Neural progenitor cell (in vitro differentiated cells): ENCODE measurements around the gene HNMT.

Experiments used
- EZH2 ChIP-seq: fragments of 200-600 bp; sonication (generic); IDR thresholded peaks from 2 replicates; pipeline ENCODE4 v1.6.1; 2017; ENCODE audit warnings: antibody characterized with exemption, mild to moderate bottlenecking, moderate library complexity
- EZH2phosphoT487 ChIP-seq: fragments of 200-600 bp; sonication (generic); IDR thresholded peaks from 2 replicates; pipeline ENCODE4 v1.6.1; 2017; ENCODE audit warnings: antibody characterized with exemption
- TF ChIP-seq, protein P1 (sequence below): fragments of 200-600 bp; sonication (generic); IDR thresholded peaks from 2 replicates; pipeline ENCODE4 v1.5.1; 2017; ENCODE audit warnings: antibody characterized with exemption, mild to moderate bottlenecking

DNA sequence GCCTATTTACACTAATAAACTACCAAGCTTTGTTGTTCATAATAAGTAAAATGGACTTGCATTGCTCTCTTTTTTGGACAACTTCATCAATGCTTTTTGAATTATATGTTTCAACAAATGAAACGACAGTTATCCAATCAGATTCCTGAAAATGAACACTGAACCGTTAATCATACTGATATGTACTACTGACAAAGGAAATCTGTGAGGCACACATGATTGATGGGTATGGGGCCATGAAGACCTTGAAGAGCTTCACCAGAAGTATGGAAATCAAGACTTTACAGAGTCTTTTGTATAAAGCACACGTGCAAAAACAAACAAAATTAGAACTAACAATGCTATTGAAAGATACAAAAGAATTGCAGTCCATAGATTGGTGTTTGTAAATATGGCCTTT is 51.2 kb downstream of the HNMT start:
- TF ChIP-seq, protein P1, sequence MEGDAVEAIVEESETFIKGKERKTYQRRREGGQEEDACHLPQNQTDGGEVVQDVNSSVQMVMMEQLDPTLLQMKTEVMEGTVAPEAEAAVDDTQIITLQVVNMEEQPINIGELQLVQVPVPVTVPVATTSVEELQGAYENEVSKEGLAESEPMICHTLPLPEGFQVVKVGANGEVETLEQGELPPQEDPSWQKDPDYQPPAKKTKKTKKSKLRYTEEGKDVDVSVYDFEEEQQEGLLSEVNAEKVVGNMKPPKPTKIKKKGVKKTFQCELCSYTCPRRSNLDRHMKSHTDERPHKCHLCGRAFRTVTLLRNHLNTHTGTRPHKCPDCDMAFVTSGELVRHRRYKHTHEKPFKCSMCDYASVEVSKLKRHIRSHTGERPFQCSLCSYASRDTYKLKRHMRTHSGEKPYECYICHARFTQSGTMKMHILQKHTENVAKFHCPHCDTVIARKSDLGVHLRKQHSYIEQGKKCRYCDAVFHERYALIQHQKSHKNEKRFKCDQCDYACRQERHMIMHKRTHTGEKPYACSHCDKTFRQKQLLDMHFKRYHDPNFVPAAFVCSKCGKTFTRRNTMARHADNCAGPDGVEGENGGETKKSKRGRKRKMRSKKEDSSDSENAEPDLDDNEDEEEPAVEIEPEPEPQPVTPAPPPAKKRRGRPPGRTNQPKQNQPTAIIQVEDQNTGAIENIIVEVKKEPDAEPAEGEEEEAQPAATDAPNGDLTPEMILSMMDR = no peak
- TF ChIP-seq EZH2 = no peak
- TF ChIP-seq EZH2phosphoT487 = no peak
